Calu3 (cell line): ENCODE data around the gene IRX6. TPM values are rescaled to one million over a fixed set of nuclear protein-coding genes. Genes with fewer than 3 reads are reported as not detected.

Experiments
- BruUV-seq: library from RNA; stranded (reverse); fragments of 400-500 nt; replicated peaks from 2 replicates; lab custom pipeline; 2021; lab: Mats Ljungman, UMichigan
- CTCF ChIA-PET: fragments of 300-600 bp; sonication (Branson Sonifier 250); formaldehyde crosslinking; loops from one replicate; lab custom pipeline; 2022; ENCODE audit warnings: antibody characterized with exemption; lab: Charles Lee
- DNase-seq: peaks from one replicate; pipeline ENCODE4 v3.0.0; 2022
- H3K27ac Mint-ChIP-seq: one replicate; pipeline ENCODE4 v1.8.0; 2022; ENCODE audit warnings: mixed read lengths; ENCODE audit not compliant: unreplicated experiment
- H3K27me3 Mint-ChIP-seq: one replicate; pipeline ENCODE4 v1.8.0; 2022; ENCODE audit warnings: mixed read lengths; ENCODE audit not compliant: unreplicated experiment
- H3K36me3 Mint-ChIP-seq: one replicate; pipeline ENCODE4 v1.8.0; 2022; ENCODE audit warnings: mild to moderate bottlenecking, moderate library complexity, mixed read lengths; ENCODE audit not compliant: insufficient read depth, unreplicated experiment
- H3K4me1 Mint-ChIP-seq: one replicate; pipeline ENCODE4 v1.8.0; 2022; ENCODE audit warnings: mild to moderate bottlenecking, low read depth, mixed read lengths; ENCODE audit not compliant: unreplicated experiment
- H3K4me3 Mint-ChIP-seq: one replicate; pipeline ENCODE4 v1.8.0; 2022; ENCODE audit warnings: mild to moderate bottlenecking, low read depth, moderate library complexity, mixed read lengths; ENCODE audit not compliant: unreplicated experiment
- H3K9me3 Mint-ChIP-seq: one replicate; pipeline ENCODE4 v1.8.0; 2022; ENCODE audit warnings: low read depth, mixed read lengths; ENCODE audit not compliant: unreplicated experiment
- CTCF ChIP-seq: fragments of 200-600 bp; IDR thresholded peaks from one replicate; pipeline ENCODE4 v1.8.0; 2022; ENCODE audit warnings: antibody characterized with exemption; ENCODE audit not compliant: unreplicated experiment
- intact Hi-C: fragments of 100-400 bp; cut with micrococcal nuclease; formaldehyde crosslinking; loops from one replicate; pipeline ENCODE4 v1.10.0; 2022; ENCODE audit not compliant: unreplicated experiment
- total RNA-seq: library from RNA; stranded (reverse); gene quantifications from 2 replicates; pipeline ENCODE4 v1.2.3, GENCODE V29; 2022

IRX6 gene
- total RNA-seq, 1 experiment from 2014 or later = not detected

DNA sequence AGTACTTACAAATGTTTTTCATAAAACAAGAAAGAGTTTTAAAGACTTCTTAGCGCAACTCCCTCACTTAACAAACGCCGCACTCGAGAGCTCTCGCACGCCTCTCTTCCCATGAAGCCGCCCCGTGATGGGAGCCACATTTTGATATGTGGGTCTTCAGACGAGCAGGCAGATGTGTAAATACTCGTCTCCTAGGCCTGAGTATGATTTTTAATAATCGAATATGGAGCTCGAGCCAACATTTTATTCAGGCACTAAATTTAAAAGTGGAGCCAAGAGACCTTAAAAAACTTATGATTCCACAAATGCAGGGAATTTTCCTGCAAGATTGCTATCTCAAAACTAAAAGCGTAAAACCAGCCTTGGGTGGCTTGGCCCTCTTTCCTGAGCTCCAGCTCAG, 55.4 kb downstream of the IRX6 start:
- no peak for TF ChIP-seq CTCF
- Mint-ChIP-seq H3K4me3 (no peak overlapping the region), H3K9me3 (peaks cover 3% of the 10 kb centered on the region), H3K4me1 (peaks cover 12% of the 10 kb centered on the region), H3K27ac (no peak overlapping the region), H3K27me3 (no peaks in the 10 kb centered on the region), H3K36me3 (no peaks in the 10 kb centered on the region)
- DNase-seq = no peak
- intact Hi-C loops = no loop called here
- no TSS peak for BruUV-seq
- CTCF ChIA-PET = no interaction called here

DNA sequence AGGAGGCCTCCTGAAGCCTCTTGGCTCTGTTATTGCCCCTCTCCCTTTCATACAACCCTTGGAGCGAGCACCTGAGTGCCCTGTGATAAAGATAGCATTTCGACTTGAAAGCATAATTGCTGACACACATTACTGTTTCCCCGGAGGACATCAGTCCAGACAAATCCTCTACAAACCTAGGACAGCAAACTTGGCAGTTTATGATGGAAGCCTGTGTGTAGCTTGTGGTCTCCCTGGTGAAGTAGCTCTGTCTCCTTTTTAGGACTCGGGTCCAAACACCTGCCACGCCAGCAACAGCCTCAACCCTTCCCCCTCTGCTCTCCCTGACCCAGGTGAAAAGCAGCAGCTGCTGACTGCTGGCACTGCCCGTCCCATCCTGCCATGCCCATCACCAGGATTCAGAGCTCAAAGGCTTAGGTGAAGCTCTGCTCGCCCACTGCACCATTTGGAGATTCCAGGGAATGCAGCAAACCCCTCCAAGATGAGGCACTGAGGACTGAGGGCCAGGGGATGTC, 55.9 kb downstream of the IRX6 start:
- intact Hi-C loops = no loop called here
- no peak overlapping the region for H3K4me3 Mint-ChIP-seq
- DNase-seq = no peak
- TF ChIP-seq CTCF = no peak
- H3K27ac Mint-ChIP-seq = no peak overlapping the region
- H3K9me3 Mint-ChIP-seq = peaks cover 3% of the 10 kb centered on the region
- peaks cover 12% of the 10 kb centered on the region for H3K4me1 Mint-ChIP-seq
- CTCF ChIA-PET = no interaction called here
- no peaks in the 10 kb centered on the region for H3K36me3 Mint-ChIP-seq
- H3K27me3 Mint-ChIP-seq = no peaks in the 10 kb centered on the region
- BruUV-seq = no TSS peak

Other genes starting within 250 kb of the IRX6 start
- gene MMP2, start 155.0 kb downstream of the IRX6 start, total RNA-seq = not detected in 2 replicates
- 3.9 and 10.0 TPM in 2 replicates for gene LPCAT2, start 184.9 kb downstream of the IRX6 start, total RNA-seq
- gene CAPNS2, start 242.5 kb downstream of the IRX6 start, total RNA-seq = not detected in 2 replicates